ENCODE measurements around the gene FOXE1.

FOXE1 gene

GRCh38 chr9:97819735-97820134, 33.3 kb upstream of the FOXE1 start:
- Histone ChIP-seq H3K36me3 (ENCODE audit: control insufficient read depth in 1 of 2, insufficient read depth in 2 of 2, low read length in 2 of 2) (no peaks in the 10 kb centered on the region), H3K9me3 (ENCODE audit: control insufficient read depth in 1 of 2, low read length in 2 of 2) (no peaks in the 10 kb centered on the region), H3K9ac (ENCODE audit: low read depth in 1 of 2, low read length in 2 of 2) (no peak overlapping the region), H3K27me3 (ENCODE audit: control insufficient read depth in 1 of 2, insufficient read depth in 2 of 2, low read length in 2 of 2) (peaks cover 0 to 13% of the 10 kb centered on the region in 2 donors), H3K4me1 (ENCODE audit: control insufficient read depth in 1 of 2, insufficient read depth in 2 of 2, low read length in 2 of 2) (no peaks in the 10 kb centered on the region), H3K27ac (ENCODE audit: low read depth, low read length) (no peak overlapping the region), H3K4me3 (ENCODE audit: low read depth in 1 of 2, low read length in 2 of 2) (no peak overlapping the region)

- no peak overlapping the region for H3K9ac ChIP-seq (ENCODE audit: low read depth in 1 of 2, low read length in 2 of 2)
- H3K4me1 ChIP-seq (ENCODE audit: control insufficient read depth in 1 of 2, insufficient read depth in 2 of 2, low read length in 2 of 2): no peaks in the 10 kb centered on the region
- H3K9me3 ChIP-seq (ENCODE audit: control insufficient read depth in 1 of 2, low read length in 2 of 2): no peaks in the 10 kb centered on the region
- peaks cover 0 to 13% of the 10 kb centered on the region in 2 donors for H3K27me3 ChIP-seq (ENCODE audit: control insufficient read depth in 1 of 2, insufficient read depth in 2 of 2, low read length in 2 of 2)
- H3K36me3 ChIP-seq (ENCODE audit: control insufficient read depth in 1 of 2, insufficient read depth in 2 of 2, low read length in 2 of 2): no peaks in the 10 kb centered on the region
- no peak overlapping the region for H3K4me3 ChIP-seq (ENCODE audit: low read depth in 1 of 2, low read length in 2 of 2)
- H3K27ac ChIP-seq (ENCODE audit: low read depth, low read length): no peak overlapping the region
These were observed 32.7 kb upstream of the FOXE1 start for GRCh38 chr9:97820373-97820772.

GRCh38 chr9:97830884-97831829, 21.9 kb upstream of the FOXE1 start:
- Histone ChIP-seq H3K27me3 (ENCODE audit: control insufficient read depth in 1 of 2, insufficient read depth in 2 of 2, low read length in 2 of 2) (peaks cover 5 to 6% of the 10 kb centered on the region in 2 donors), H3K4me3 (ENCODE audit: low read depth in 1 of 2, low read length in 2 of 2) (no peak overlapping the region), H3K36me3 (ENCODE audit: control insufficient read depth in 1 of 2, insufficient read depth in 2 of 2, low read length in 2 of 2) (no peaks in the 10 kb centered on the region), H3K4me1 (ENCODE audit: control insufficient read depth in 1 of 2, insufficient read depth in 2 of 2, low read length in 2 of 2) (no peaks in the 10 kb centered on the region), H3K9ac (ENCODE audit: low read depth in 1 of 2, low read length in 2 of 2) (no peak overlapping the region), H3K9me3 (ENCODE audit: control insufficient read depth in 1 of 2, low read length in 2 of 2) (no peaks in the 10 kb centered on the region), H3K27ac (ENCODE audit: low read depth, low read length) (no peak overlapping the region)

- peaks cover 5 to 6% of the 10 kb centered on the region in 2 donors for H3K27me3 ChIP-seq (ENCODE audit: control insufficient read depth in 1 of 2, insufficient read depth in 2 of 2, low read length in 2 of 2)
- no peaks in the 10 kb centered on the region for H3K9me3 ChIP-seq (ENCODE audit: control insufficient read depth in 1 of 2, low read length in 2 of 2)
- no peak overlapping the region for H3K9ac ChIP-seq (ENCODE audit: low read depth in 1 of 2, low read length in 2 of 2)
- H3K27ac ChIP-seq (ENCODE audit: low read depth, low read length): no peak overlapping the region
- no peak overlapping the region for H3K4me3 ChIP-seq (ENCODE audit: low read depth in 1 of 2, low read length in 2 of 2)
- no peaks in the 10 kb centered on the region for H3K4me1 ChIP-seq (ENCODE audit: control insufficient read depth in 1 of 2, insufficient read depth in 2 of 2, low read length in 2 of 2)
- no peaks in the 10 kb centered on the region for H3K36me3 ChIP-seq (ENCODE audit: control insufficient read depth in 1 of 2, insufficient read depth in 2 of 2, low read length in 2 of 2)
These were observed 21.0 kb upstream of the FOXE1 start for GRCh38 chr9:97831843-97832636.

- Histone ChIP-seq H3K4me1 (ENCODE audit: control insufficient read depth in 1 of 2, insufficient read depth in 2 of 2, low read length in 2 of 2) (no peaks in the 10 kb centered on the region), H3K9ac (ENCODE audit: low read depth in 1 of 2, low read length in 2 of 2) (no peak overlapping the region), H3K36me3 (ENCODE audit: control insufficient read depth in 1 of 2, insufficient read depth in 2 of 2, low read length in 2 of 2) (no peaks in the 10 kb centered on the region), H3K9me3 (ENCODE audit: control insufficient read depth in 1 of 2, low read length in 2 of 2) (no peaks in the 10 kb centered on the region), H3K4me3 (ENCODE audit: low read depth in 1 of 2, low read length in 2 of 2) (no peak overlapping the region), H3K27me3 (ENCODE audit: control insufficient read depth in 1 of 2, insufficient read depth in 2 of 2, low read length in 2 of 2) (peaks cover 10 to 25% of the 10 kb centered on the region in 2 donors), H3K27ac (ENCODE audit: low read depth, low read length) (no peak overlapping the region)
These were observed 12.5 kb upstream of the FOXE1 start for GRCh38 chr9:97840521-97840920.

GRCh38 chr9:97842960-97843359, 10.1 kb upstream of the FOXE1 start:
- Histone ChIP-seq H3K4me3 (ENCODE audit: low read depth in 1 of 2, low read length in 2 of 2) (no peak overlapping the region), H3K27me3 (ENCODE audit: control insufficient read depth in 1 of 2, insufficient read depth in 2 of 2, low read length in 2 of 2) (peaks cover 30 to 48% of the 10 kb centered on the region in 2 donors), H3K36me3 (ENCODE audit: control insufficient read depth in 1 of 2, insufficient read depth in 2 of 2, low read length in 2 of 2) (no peaks in the 10 kb centered on the region), H3K9ac (ENCODE audit: low read depth in 1 of 2, low read length in 2 of 2) (no peak overlapping the region), H3K27ac (ENCODE audit: low read depth, low read length) (no peak overlapping the region), H3K9me3 (ENCODE audit: control insufficient read depth in 1 of 2, low read length in 2 of 2) (no peaks in the 10 kb centered on the region), H3K4me1 (ENCODE audit: control insufficient read depth in 1 of 2, insufficient read depth in 2 of 2, low read length in 2 of 2) (no peaks in the 10 kb centered on the region)

GRCh38 chr9:97845130-97845529, 7.9 kb upstream of the FOXE1 start:
- no peaks in the 10 kb centered on the region for H3K9me3 ChIP-seq (ENCODE audit: control insufficient read depth in 1 of 2, low read length in 2 of 2)
- H3K4me3 ChIP-seq (ENCODE audit: low read depth in 1 of 2, low read length in 2 of 2): no peak overlapping the region
- no peaks in the 10 kb centered on the region for H3K36me3 ChIP-seq (ENCODE audit: control insufficient read depth in 1 of 2, insufficient read depth in 2 of 2, low read length in 2 of 2)
- peaks cover 49 to 68% of the 10 kb centered on the region in 2 donors for H3K27me3 ChIP-seq (ENCODE audit: control insufficient read depth in 1 of 2, insufficient read depth in 2 of 2, low read length in 2 of 2)
- no peak overlapping the region for H3K27ac ChIP-seq (ENCODE audit: low read depth, low read length)
- peaks cover 0 to 4% of the 10 kb centered on the region in 2 donors for H3K4me1 ChIP-seq (ENCODE audit: control insufficient read depth in 1 of 2, insufficient read depth in 2 of 2, low read length in 2 of 2)
- H3K9ac ChIP-seq (ENCODE audit: low read depth in 1 of 2, low read length in 2 of 2): no peak overlapping the region

- Histone ChIP-seq H3K27me3 (ENCODE audit: control insufficient read depth in 1 of 2, insufficient read depth in 2 of 2, low read length in 2 of 2) (peaks cover 45 to 73% of the 10 kb centered on the region in 2 donors), H3K4me3 (ENCODE audit: low read depth in 1 of 2, low read length in 2 of 2) (no peak overlapping the region), H3K4me1 (ENCODE audit: control insufficient read depth in 1 of 2, insufficient read depth in 2 of 2, low read length in 2 of 2) (peaks cover 0 to 4% of the 10 kb centered on the region in 2 donors), H3K27ac (ENCODE audit: low read depth, low read length) (no peak overlapping the region), H3K9me3 (ENCODE audit: control insufficient read depth in 1 of 2, low read length in 2 of 2) (no peaks in the 10 kb centered on the region), H3K36me3 (ENCODE audit: control insufficient read depth in 1 of 2, insufficient read depth in 2 of 2, low read length in 2 of 2) (no peaks in the 10 kb centered on the region), H3K9ac (ENCODE audit: low read depth in 1 of 2, low read length in 2 of 2) (no peak overlapping the region)
These were observed 7.3 kb upstream of the FOXE1 start for GRCh38 chr9:97845763-97846162.

- Histone ChIP-seq H3K27ac (ENCODE audit: low read depth, low read length) (no peak overlapping the region), H3K4me3 (ENCODE audit: low read depth in 1 of 2, low read length in 2 of 2) (no peak overlapping the region), H3K9me3 (ENCODE audit: control insufficient read depth in 1 of 2, low read length in 2 of 2) (no peaks in the 10 kb centered on the region), H3K36me3 (ENCODE audit: control insufficient read depth in 1 of 2, insufficient read depth in 2 of 2, low read length in 2 of 2) (no peaks in the 10 kb centered on the region), H3K27me3 (ENCODE audit: control insufficient read depth in 1 of 2, insufficient read depth in 2 of 2, low read length in 2 of 2) (peaks cover 49 to 73% of the 10 kb centered on the region in 2 donors), H3K4me1 (ENCODE audit: control insufficient read depth in 1 of 2, insufficient read depth in 2 of 2, low read length in 2 of 2) (peaks cover 0 to 4% of the 10 kb centered on the region in 2 donors), H3K9ac (ENCODE audit: low read depth in 1 of 2, low read length in 2 of 2) (no peak overlapping the region)
These were observed 6.7 kb upstream of the FOXE1 start for GRCh38 chr9:97846347-97846746.

All from duodenal mucosa (tissue), 2 donors.